H1 (cell line): ENCODE measurements around the gene EPHA6. TPM values are rescaled to one million over a fixed set of nuclear protein-coding genes. Genes with fewer than 3 reads are reported as not detected.

Experiments used
- CTCF ChIA-PET: fragments of 300-600 bp; sonication (Branson Sonifier 250); formaldehyde crosslinking; loops from one replicate; lab custom pipeline; 2021; ENCODE audit not compliant: partially characterized antibody; lab: Charles Lee
- POLR2A ChIA-PET: fragments of 300-600 bp; sonication (Branson Sonifier 250); formaldehyde crosslinking; loops from one replicate; lab custom pipeline; 2021; ENCODE audit warnings: inconsistent platforms; ENCODE audit not compliant: partially characterized antibody; lab: Charles Lee
- DNase-seq, 2 experiments: peaks; one replicate each; pipeline versions ENCODE4 v3.0.0 to v3.0.0-alpha.2; 2010 to 2022; ENCODE audit warnings: low spot score in 2 of 2, low read depth in 1 of 2, mixed read lengths in 1 of 2
- FAIRE-seq: peaks from 2 replicates; lab custom pipeline; 2011; peaks lifted over from hg19 to GRCh38; lab: Jason Lieb, UNC
- H2AFZ ChIP-seq: 2 replicates; pipeline ENCODE4 v1.8.1; 2012; ENCODE audit warnings: low read length, inconsistent platforms
- H2AK5ac ChIP-seq: 2 replicates; pipeline ENCODE4 v1.6.1; 2013; ENCODE audit warnings: low read depth, low read length
- H2BK120ac ChIP-seq: replicated peaks from 2 replicates; pipeline ENCODE3; 2013; ENCODE audit warnings: low read depth, low read length, inconsistent platforms
- H2BK12ac ChIP-seq: 2 replicates; pipeline ENCODE4 v1.6.1; 2013; ENCODE audit warnings: low read depth, low read length
- H2BK15ac ChIP-seq: 2 replicates; pipeline ENCODE4 v1.6.1; 2013; ENCODE audit warnings: low read length
- H2BK20ac ChIP-seq: 2 replicates; pipeline ENCODE4 v1.6.1; 2013; ENCODE audit warnings: low read length
- H2BK5ac ChIP-seq: 2 replicates; pipeline ENCODE4 v1.6.1; 2013; ENCODE audit warnings: low read depth, low read length
- H3K14ac ChIP-seq: 2 replicates; pipeline ENCODE4 v1.6.1; 2013; ENCODE audit warnings: inconsistent platforms; ENCODE audit not compliant: insufficient read length
- H3K18ac ChIP-seq: 2 replicates; pipeline ENCODE4 v1.6.1; 2013; ENCODE audit warnings: low read length; ENCODE audit errors: extremely low read depth
- H3K23ac ChIP-seq: 2 replicates; pipeline ENCODE4 v1.6.1; 2013; ENCODE audit warnings: inconsistent platforms; ENCODE audit not compliant: insufficient read length
- H3K23me2 ChIP-seq: 2 replicates; pipeline ENCODE4 v1.6.1; 2013; ENCODE audit warnings: low read depth, low read length
- H3K27ac ChIP-seq: 2 replicates; pipeline ENCODE4 v1.6.1; 2011; ENCODE audit warnings: low read depth, low read length, inconsistent platforms
- H3K27me3 ChIP-seq, 4 experiments: replicated peaks in 1 of 4; 1 replicate in 1 of 4; 2 replicates in 3 of 4; pipeline versions ENCODE4 v1.6.1 to v1.8.1; 2011 to 2013; ENCODE audit warnings: low read length in 3 of 4, mild to moderate bottlenecking in 3 of 4, inconsistent platforms in 2 of 4, mixed read lengths in 2 of 4, moderate library complexity in 1 of 4; ENCODE audit not compliant: control insufficient read depth in 3 of 4, insufficient read depth in 3 of 4; ENCODE audit errors: extremely low read depth in 1 of 4
- H3K36me3 ChIP-seq, 4 experiments: 2 replicates each; pipeline versions ENCODE4 v1.6.1 to v1.8.1; 2011 to 2013; ENCODE audit warnings: mild to moderate bottlenecking in 4 of 4, low read length in 3 of 4, moderate library complexity in 2 of 4, control low read depth in 1 of 4, inconsistent platforms in 1 of 4; ENCODE audit not compliant: insufficient read depth in 4 of 4, control insufficient read depth in 2 of 4
- H3K4ac ChIP-seq: replicated peaks from 2 replicates; pipeline ENCODE3; 2013; ENCODE audit warnings: low read length, low read depth, mixed read lengths, inconsistent platforms; ENCODE audit not compliant: insufficient read length
- H3K4me1 ChIP-seq, 4 experiments: replicated peaks in 1 of 4; 1 replicate in 1 of 4; 2 replicates in 3 of 4; pipeline versions ENCODE4 v1.6.1 to v1.8.1; 2011 to 2013; ENCODE audit warnings: low read length in 3 of 4, inconsistent platforms in 2 of 4, mixed read lengths in 1 of 4; ENCODE audit not compliant: insufficient read depth in 4 of 4, control insufficient read depth in 3 of 4
- H3K4me2 ChIP-seq, 2 experiments: 2 replicates each; pipeline versions ENCODE4 v1.6.1 to v1.8.1; 2011 to 2013; ENCODE audit warnings: low read depth in 2 of 2, low read length in 2 of 2, control low read depth in 1 of 2, inconsistent platforms in 1 of 2, mild to moderate bottlenecking in 1 of 2; ENCODE audit not compliant: insufficient read depth in 1 of 2
- H3K4me3 ChIP-seq, 4 experiments: fragments of 200-600, 300-600 bp in 1 of 4; sonication (generic), shearing (Covaris generic), sonication (Bioruptor Twin) in 1 of 4; 2 replicates each; pipeline versions ENCODE4 v1.5.1 to v1.8.1; 2011 to 2016; ENCODE audit warnings: low read length in 4 of 4, low read depth in 3 of 4, control low read depth in 2 of 4, inconsistent platforms in 2 of 4, mild to moderate bottlenecking in 2 of 4, mixed read lengths in 1 of 4, moderate library complexity in 1 of 4; ENCODE audit not compliant: insufficient read depth in 2 of 4; ENCODE audit errors: extremely low read depth in 1 of 4
- H3K56ac ChIP-seq: replicated peaks from 2 replicates; pipeline ENCODE3; 2013; ENCODE audit warnings: low read depth, mild to moderate bottlenecking, mixed read lengths, low read length, inconsistent platforms; ENCODE audit not compliant: insufficient read length
- H3K79me1 ChIP-seq: 2 replicates; pipeline ENCODE4 v1.6.1; 2013; ENCODE audit warnings: low read depth, low read length, control low read depth
- H3K79me2 ChIP-seq, 2 experiments: 2 replicates each; pipeline versions ENCODE4 v1.6.1 to v1.8.1; 2012 to 2013; ENCODE audit warnings: low read length in 2 of 2, mild to moderate bottlenecking in 2 of 2, inconsistent platforms in 1 of 2; ENCODE audit not compliant: insufficient read depth in 2 of 2, control insufficient read depth in 1 of 2
- H3K9ac ChIP-seq, 4 experiments: replicated peaks in 1 of 4; 1 replicate in 1 of 4; 2 replicates in 3 of 4; pipeline versions ENCODE4 v1.6.1 to v1.8.1; 2011 to 2013; ENCODE audit warnings: low read depth in 3 of 4, low read length in 3 of 4, control low read depth in 2 of 4, mild to moderate bottlenecking in 2 of 4, moderate library complexity in 2 of 4, inconsistent platforms in 1 of 4; ENCODE audit errors: extremely low read depth in 1 of 4
- H3K9me3 ChIP-seq, 2 experiments: 2 replicates each; pipeline versions ENCODE4 v1.6.1 to v1.8.1; 2012 to 2013; ENCODE audit warnings: mild to moderate bottlenecking in 2 of 2, moderate library complexity in 2 of 2, control low read depth in 1 of 2, inconsistent platforms in 1 of 2, low read depth in 1 of 2, low read length in 1 of 2, mixed read lengths in 1 of 2; ENCODE audit not compliant: insufficient read depth in 2 of 2
- H4K20me1 ChIP-seq, 2 experiments: replicated peaks in 1 of 2; 2 replicates each; pipeline versions ENCODE3 to v1.8.1; 2011 to 2013; ENCODE audit warnings: inconsistent platforms in 2 of 2, low read length in 2 of 2, mild to moderate bottlenecking in 1 of 2; ENCODE audit not compliant: insufficient read depth in 2 of 2, control insufficient read depth in 1 of 2
- H4K5ac ChIP-seq: 2 replicates; pipeline ENCODE4 v1.6.1; 2013; ENCODE audit warnings: low read length, low read depth, mixed read lengths, inconsistent platforms; ENCODE audit not compliant: insufficient read length
- H4K8ac ChIP-seq: 2 replicates; pipeline ENCODE4 v1.8.0; 2013; ENCODE audit warnings: mild to moderate bottlenecking, moderate library complexity, low read length, inconsistent platforms; ENCODE audit not compliant: insufficient read depth; ENCODE audit errors: extremely low read depth
- H4K91ac ChIP-seq: replicated peaks from 2 replicates; pipeline ENCODE3; 2013; ENCODE audit warnings: low read length, mixed read lengths, inconsistent platforms; ENCODE audit not compliant: insufficient read length
- ATF2 ChIP-seq: IDR thresholded peaks from 2 replicates; pipeline ENCODE4 v1.6.1; 2012; ENCODE audit warnings: low read length, inconsistent platforms
- CHD1 ChIP-seq: IDR thresholded peaks from 2 replicates; pipeline ENCODE4 v1.6.1; 2012; ENCODE audit warnings: low read depth, low read length, improper control_type of control experiment
- CREB1 ChIP-seq: IDR thresholded peaks from 2 replicates; pipeline ENCODE4 v1.6.1; 2012; ENCODE audit warnings: inconsistent platforms
- CTBP2 ChIP-seq: IDR thresholded peaks from 2 replicates; pipeline ENCODE4 v1.7.0; 2011; ENCODE audit warnings: borderline replicate concordance, mild to moderate bottlenecking, moderate library complexity, mixed read lengths, low read length; ENCODE audit not compliant: insufficient read depth, insufficient read length
- JUN ChIP-seq: IDR thresholded peaks from 2 replicates; pipeline ENCODE4 v1.6.1; 2011; ENCODE audit warnings: low read depth, mild to moderate bottlenecking, improper control_type of control experiment, low read length
- KDM1A ChIP-seq: fragments of 200-600, 300-600 bp; sonication (generic); IDR thresholded peaks from 2 replicates; pipeline ENCODE4 v1.7.1; 2016; ENCODE audit warnings: mild to moderate bottlenecking, low read length, borderline replicate concordance
- NRF1 ChIP-seq: IDR thresholded peaks from 2 replicates; pipeline ENCODE4 v1.6.1; 2011; ENCODE audit warnings: mild to moderate bottlenecking, low read depth, low read length, improper control_type of control experiment
- POLR2A ChIP-seq, 2 experiments: IDR thresholded peaks; 1 replicate in 1 of 2; 2 replicates in 1 of 2; pipeline ENCODE4 v1.6.1; 2011; ENCODE audit warnings: low read depth in 2 of 2, low read length in 2 of 2, mild to moderate bottlenecking in 2 of 2; ENCODE audit errors: control extremely low read depth in 1 of 2
- RAD21 ChIP-seq, 2 experiments: IDR thresholded peaks in 1 of 2; conservative IDR thresholded peaks in 1 of 2; 2 replicates each; pipeline ENCODE4 v1.6.1; 2011; ENCODE audit warnings: low read depth in 2 of 2, low read length in 2 of 2, improper control_type of control experiment in 1 of 2, inconsistent platforms in 1 of 2, mild to moderate bottlenecking in 1 of 2, moderate library complexity in 1 of 2
- RNF2 ChIP-seq: fragments of 200-900, 300-1000 bp; sonication (generic); IDR thresholded peaks from 2 replicates; pipeline ENCODE4 v1.7.1; 2016; ENCODE audit warnings: borderline replicate concordance, low read depth, mild to moderate bottlenecking, antibody characterized with exemption, low read length; ENCODE audit not compliant: poor library complexity, severe bottlenecking; ENCODE audit errors: missing control alignments
- SIRT6 ChIP-seq: IDR thresholded peaks from one replicate; pipeline ENCODE4 v1.7.1; 2012; ENCODE audit warnings: low read length, inconsistent platforms
- TEAD4 ChIP-seq: IDR thresholded peaks from 2 replicates; pipeline ENCODE4 v1.6.1; 2012; ENCODE audit warnings: low read depth, low read length, inconsistent platforms, mixed read lengths
- YY1 ChIP-seq: IDR thresholded peaks from 2 replicates; pipeline ENCODE4 v1.6.1; 2011; ENCODE audit warnings: low read depth, mild to moderate bottlenecking, low read length
- WGBS, 2 experiments: shearing (Covaris generic) in 1 of 2; methylation state at CpG; one replicate each; pipeline versions ENCODE4 v1.1.6 to v1.1.7; 2013 to 2015; ENCODE audit warnings: low lambda C conversion rate in 2 of 2, mixed read lengths in 2 of 2, inconsistent platforms in 1 of 2, low coverage in 1 of 2, missing lambda C conversion rate in 1 of 2; ENCODE audit not compliant: insufficient replicate concordance in 2 of 2, insufficient coverage in 1 of 2, insufficient read length in 1 of 2; ENCODE audit errors: extremely low coverage in 1 of 2, missing lambda C conversion rate in 1 of 2; 5-methylcytosine and 5-hydroxymethylcytosine counted together
- polyA plus RNA-seq, 7 experiments: library from polyadenylated mRNA; depleted of rRNA in 3 of 7; stranded (reverse) in 5 of 7; unstranded in 2 of 7; fragments of >200 nt in 5 of 7; fragments of 200-250 nt in 2 of 7; gene quantifications; 1 replicate in 5 of 7; 2 replicates in 1 of 7; 4 replicates in 1 of 7; pipeline versions ENCODE4 v1.2.1 to v1.2.3, GENCODE V29; 2011 to 2013; ENCODE audit warnings: missing spikeins in 2 of 7, mixed read lengths in 2 of 7
- total RNA-seq: library from RNA; stranded (reverse); fragmentation: NEBNext Ultra II Directional; extraction: Animal tissue kit (Norgen Biotek cat#: 25700); gene quantifications from 2 replicates; pipeline ENCODE4 v1.2.1, GENCODE V29; 2021

The EPHA6 gene
- total and polyA plus RNA-seq, 2 of the 8 experiments (the other 6 are each of a cell fraction or from before 2014, with no cell fraction given): 0.83 to 3.2 TPM

- ChIA-PET CTCF (interaction anchor here (0.8 to 1.3 kb wide), 2 partner anchors 118 to 447 kb away, joined by 4 read pairs; no protein-coding TSS in a partner anchor), POLR2A (no interaction called here)
- WGBS, 2 experiments: 97% methylated on average over 35 of the region's 43 CpGs; no CpG with 5 or more reads in 1 of the 2 experiments
- TF ChIP-seq JUN (no peak), CREB1 (no peak), NRF1 (no peak), RAD21 (IDR thresholded peaks at IDR 0.05 in 1 of 2, conservative IDR thresholded peaks at IDR 0.05 in 1 of 2; ENCODE audit: low read depth in 2 of 2, low read length in 2 of 2) (no peak), ATF2 (no peak), RNF2 (no peak), YY1 (no peak), CHD1 (no peak), CTBP2 (no peak), SIRT6 (no peak), TEAD4 (no peak), POLR2A (IDR thresholded peaks at IDR 0.05; ENCODE audit: control extremely low read depth in 1 of 2, low read depth in 2 of 2, low read length in 2 of 2) (no peak), KDM1A (no peak)
These were observed 37.6 kb upstream of the EPHA6 start for GRCh38 chr3:96776818-96777217.

More at GRCh38 chr3:96776818-96777217, 37.6 kb upstream of the EPHA6 start:
- H2AK5ac ChIP-seq: no peak overlapping the region
- H2AFZ ChIP-seq: no peak overlapping the region
- no peak overlapping the region for H3K18ac ChIP-seq
- no peaks in the 10 kb centered on the region for H3K27me3 ChIP-seq
- H4K20me1 ChIP-seq: no peaks in the 10 kb centered on the region
- H3K27ac ChIP-seq: no peak overlapping the region
- H3K9ac ChIP-seq: no peak overlapping the region
- no peaks in the 10 kb centered on the region for H3K79me1 ChIP-seq
- H4K5ac ChIP-seq: no peak overlapping the region
- no peak overlapping the region for H3K14ac ChIP-seq
- no peak overlapping the region for H3K4me2 ChIP-seq
- no peak overlapping the region for H2BK15ac ChIP-seq
- no peak overlapping the region for H2BK12ac ChIP-seq
- no peaks in the 10 kb centered on the region for H3K23me2 ChIP-seq
- no peak overlapping the region for H2BK120ac ChIP-seq
- H3K4me3 ChIP-seq: no peak overlapping the region
- no peaks in the 10 kb centered on the region for H3K4me1 ChIP-seq
- peaks cover 0 to 3% (median 0%) of the 10 kb centered on the region in 4 experiments; a peak in 1 of 8 replicates for H3K36me3 ChIP-seq
- DNase-seq (no peak), FAIRE-seq (no peak)
- no peak overlapping the region for H3K4ac ChIP-seq
- H3K23ac ChIP-seq: no peak overlapping the region
- no peak overlapping the region for H4K8ac ChIP-seq
- no peaks in the 10 kb centered on the region for H3K79me2 ChIP-seq
- no peak overlapping the region for H2BK20ac ChIP-seq
- no peak overlapping the region for H3K56ac ChIP-seq
- H4K91ac ChIP-seq: no peak overlapping the region
- peaks cover 4 to 9% of the 10 kb centered on the region in 2 experiments; a peak in 2 of 4 replicates for H3K9me3 ChIP-seq
- no peak overlapping the region for H2BK5ac ChIP-seq
